ENCODE data around the gene NFIA. TPM values are rescaled to one million over a fixed set of nuclear protein-coding genes. Genes with fewer than 3 reads are reported as not detected.

Gene NFIA
- total RNA-seq, 1 donor from 2014 or later = 49.4 TPM

DNA sequence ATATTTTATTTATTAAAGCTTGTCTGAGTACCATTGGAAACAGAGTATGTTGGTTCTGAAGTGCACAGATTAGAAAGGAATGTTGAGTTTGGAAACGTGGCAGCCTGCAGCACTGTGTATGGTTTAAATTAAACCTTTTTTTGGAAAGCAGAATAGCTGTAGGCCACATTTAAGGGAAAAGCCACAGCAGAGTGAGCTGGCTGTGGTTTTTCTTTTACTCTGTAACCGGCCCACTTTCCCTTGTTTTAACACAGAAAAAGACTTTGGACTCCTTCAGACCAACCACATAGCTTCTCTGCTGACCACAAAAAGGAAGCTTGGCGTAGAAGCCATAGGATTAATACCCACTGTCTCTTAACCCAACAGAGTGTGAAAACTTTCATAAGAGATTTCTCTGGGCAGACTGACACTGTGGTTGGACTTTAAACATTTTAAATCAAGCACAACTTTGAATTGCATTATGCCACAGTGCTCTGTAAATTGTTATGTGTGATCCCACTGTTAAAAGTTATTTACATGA is 75.2 kb downstream of the NFIA start:
- no peak for DNase-seq (ENCODE audit: extremely low spot score, unreplicated experiment)

DNA sequence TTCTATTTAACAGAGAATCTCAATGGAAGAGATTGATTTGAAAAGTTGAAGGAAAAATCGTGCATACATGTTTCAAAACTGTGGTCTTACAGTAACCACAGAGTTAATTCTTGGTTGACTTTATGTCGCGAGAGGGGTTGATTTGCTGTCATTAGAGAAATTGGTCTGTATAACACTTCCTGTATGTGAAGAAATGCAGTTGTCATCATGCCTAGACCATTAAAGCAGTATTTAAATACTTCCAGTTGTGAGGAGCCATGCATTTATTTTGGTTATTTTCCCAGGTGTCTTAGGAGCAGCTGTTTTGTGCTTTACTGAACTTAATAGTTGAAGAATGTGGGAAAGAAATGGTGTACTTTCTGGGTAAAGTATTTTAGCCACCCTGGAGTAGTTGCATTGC is 76.2 kb downstream of the NFIA start:
- DNase-seq (ENCODE audit: extremely low spot score, unreplicated experiment) = no peak
- Mint-ChIP-seq H3K4me3 (no peak overlapping the region), H3K4me1 (ENCODE audit: unreplicated experiment) (peaks cover 42% of the 10 kb centered on the region), H3K27me3 (peaks cover 4% of the 10 kb centered on the region), H3K27ac (no peak overlapping the region), H3K36me3 (peaks cover 5% of the 10 kb centered on the region), H3K9me3 (no peaks in the 10 kb centered on the region)
- TF ChIP-seq, protein P1, sequence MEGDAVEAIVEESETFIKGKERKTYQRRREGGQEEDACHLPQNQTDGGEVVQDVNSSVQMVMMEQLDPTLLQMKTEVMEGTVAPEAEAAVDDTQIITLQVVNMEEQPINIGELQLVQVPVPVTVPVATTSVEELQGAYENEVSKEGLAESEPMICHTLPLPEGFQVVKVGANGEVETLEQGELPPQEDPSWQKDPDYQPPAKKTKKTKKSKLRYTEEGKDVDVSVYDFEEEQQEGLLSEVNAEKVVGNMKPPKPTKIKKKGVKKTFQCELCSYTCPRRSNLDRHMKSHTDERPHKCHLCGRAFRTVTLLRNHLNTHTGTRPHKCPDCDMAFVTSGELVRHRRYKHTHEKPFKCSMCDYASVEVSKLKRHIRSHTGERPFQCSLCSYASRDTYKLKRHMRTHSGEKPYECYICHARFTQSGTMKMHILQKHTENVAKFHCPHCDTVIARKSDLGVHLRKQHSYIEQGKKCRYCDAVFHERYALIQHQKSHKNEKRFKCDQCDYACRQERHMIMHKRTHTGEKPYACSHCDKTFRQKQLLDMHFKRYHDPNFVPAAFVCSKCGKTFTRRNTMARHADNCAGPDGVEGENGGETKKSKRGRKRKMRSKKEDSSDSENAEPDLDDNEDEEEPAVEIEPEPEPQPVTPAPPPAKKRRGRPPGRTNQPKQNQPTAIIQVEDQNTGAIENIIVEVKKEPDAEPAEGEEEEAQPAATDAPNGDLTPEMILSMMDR (conservative IDR thresholded peaks at IDR 0.05) = no peak

More for the DNA sequence above, 75.2 kb downstream of the NFIA start:
- H3K4me1 Mint-ChIP-seq (ENCODE audit: unreplicated experiment) = peaks cover 48% of the 10 kb centered on the region
- H3K36me3 Mint-ChIP-seq = peaks cover 5% of the 10 kb centered on the region
- peak overlapping the region; percentile 15 for H3K4me3 Mint-ChIP-seq
- TF ChIP-seq, protein P1 (conservative IDR thresholded peaks at IDR 0.05) = no peak
- peaks cover 4% of the 10 kb centered on the region for H3K27me3 Mint-ChIP-seq
- no peak overlapping the region for H3K27ac Mint-ChIP-seq
- no peaks in the 10 kb centered on the region for H3K9me3 Mint-ChIP-seq

DNA sequence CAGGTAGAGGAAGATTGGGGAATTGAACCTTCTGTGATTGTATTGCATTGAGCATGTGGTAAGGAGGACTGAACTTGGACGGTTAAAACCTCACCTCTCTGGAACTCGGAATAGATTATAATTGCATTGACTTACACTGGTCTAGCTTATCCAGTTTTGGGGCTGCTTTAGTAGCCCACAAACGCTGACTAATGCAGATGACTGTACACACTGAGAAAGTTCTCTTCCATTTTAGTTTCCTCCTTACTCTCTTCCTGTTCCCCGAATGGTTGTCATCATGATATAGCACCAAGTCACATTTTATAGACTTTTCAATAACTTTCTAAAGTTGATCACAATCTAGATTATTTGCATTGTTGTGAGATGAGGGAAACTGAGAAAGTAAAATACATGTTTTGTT is 78.2 kb downstream of the NFIA start:
- TF ChIP-seq, protein P1 (conservative IDR thresholded peaks at IDR 0.05) = no peak
- H3K36me3 Mint-ChIP-seq = peaks cover 5% of the 10 kb centered on the region
- H3K9me3 Mint-ChIP-seq = no peaks in the 10 kb centered on the region
- H3K27me3 Mint-ChIP-seq = no peaks in the 10 kb centered on the region
- no peak overlapping the region for H3K4me3 Mint-ChIP-seq
- no peak for DNase-seq (ENCODE audit: extremely low spot score, unreplicated experiment)
- peaks cover 35% of the 10 kb centered on the region for H3K4me1 Mint-ChIP-seq (ENCODE audit: unreplicated experiment)
- H3K27ac Mint-ChIP-seq = no peak overlapping the region

DNA sequence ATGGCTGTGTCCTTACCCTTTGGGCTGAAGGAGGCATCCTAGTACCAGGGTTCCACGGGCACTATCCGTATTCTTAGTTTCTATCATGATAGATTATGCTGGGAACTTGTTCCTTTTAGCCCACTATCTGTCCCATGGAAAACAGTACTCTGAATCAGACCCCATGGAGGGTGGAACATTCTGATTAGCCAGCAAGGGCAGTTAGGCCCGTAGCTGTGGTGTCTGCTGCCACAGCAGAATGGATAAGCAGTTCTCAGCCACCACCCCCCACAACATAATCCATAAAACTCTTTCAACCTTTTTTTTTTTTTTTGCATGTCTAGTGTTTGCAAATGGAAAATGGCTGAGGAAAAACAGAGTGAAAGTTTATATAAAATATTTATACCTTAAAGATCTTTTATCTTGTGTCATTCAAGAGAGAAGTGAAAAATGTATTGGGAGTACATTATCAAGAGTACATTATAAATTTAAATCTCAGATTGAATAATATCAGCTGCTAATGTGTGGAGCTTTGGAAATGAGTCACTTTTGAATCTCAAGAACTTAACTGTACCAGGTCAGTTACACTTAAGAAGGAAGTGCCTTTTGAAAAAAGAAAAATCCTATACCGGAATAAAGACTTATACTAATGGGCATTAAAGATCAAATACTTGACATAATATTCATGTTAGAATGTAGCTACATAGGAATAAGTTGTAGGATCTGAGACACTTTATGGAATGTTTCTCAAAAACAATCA is 80.3 kb downstream of the NFIA start:
- TF ChIP-seq, protein P1 (conservative IDR thresholded peaks at IDR 0.05) = no peak
- H3K4me1 Mint-ChIP-seq (ENCODE audit: unreplicated experiment) = peaks cover 21% of the 10 kb centered on the region
- peaks cover 5% of the 10 kb centered on the region for H3K36me3 Mint-ChIP-seq
- H3K9me3 Mint-ChIP-seq = no peaks in the 10 kb centered on the region
- H3K27ac Mint-ChIP-seq = no peak overlapping the region
- no peak for DNase-seq (ENCODE audit: extremely low spot score, unreplicated experiment)
- no peaks in the 10 kb centered on the region for H3K27me3 Mint-ChIP-seq
- no peak overlapping the region for H3K4me3 Mint-ChIP-seq

DNA sequence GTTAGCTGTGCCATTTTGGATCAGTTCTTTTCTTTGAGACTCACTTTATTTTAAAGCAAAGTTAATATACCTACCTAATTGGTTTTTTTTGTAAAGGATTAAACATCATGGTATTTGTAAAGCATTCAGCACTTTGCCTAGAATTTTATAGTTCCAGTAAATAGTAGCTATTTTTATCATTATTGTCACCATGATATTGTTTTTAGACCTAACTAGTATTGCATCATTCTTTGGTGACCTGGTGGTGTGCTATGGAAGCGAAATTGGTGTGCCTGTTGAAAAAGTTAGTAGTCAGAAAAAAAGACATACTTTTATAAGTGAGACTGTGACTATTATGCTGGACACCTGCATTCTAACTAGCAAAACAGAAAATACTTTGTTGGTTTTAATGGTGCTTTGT is 81.0 kb downstream of the NFIA start:
- Mint-ChIP-seq H3K4me3 (no peak overlapping the region), H3K27me3 (no peaks in the 10 kb centered on the region), H3K27ac (no peak overlapping the region), H3K9me3 (no peaks in the 10 kb centered on the region), H3K36me3 (peaks cover 5% of the 10 kb centered on the region), H3K4me1 (ENCODE audit: unreplicated experiment) (peaks cover 15% of the 10 kb centered on the region)
- DNase-seq (ENCODE audit: extremely low spot score, unreplicated experiment) = no peak
- TF ChIP-seq, protein P1 (conservative IDR thresholded peaks at IDR 0.05) = no peak

Data from type B pancreatic cell (in vitro differentiated cells).